Astrocyte of the spinal cord (primary cell): Measurements from ENCODE around the gene MUC13.

Source experiments
- DNase-seq: peaks from one replicate; pipeline ENCODE4 v3.0.0; 2011; ENCODE audit warnings: low read depth, low spot score
- H3K4me3 ChIP-seq: 2 replicates; pipeline ENCODE4 v1.5.1; 2011; ENCODE audit warnings: low read depth, mild to moderate bottlenecking, low read length, moderate library complexity
- CTCF ChIP-seq: IDR thresholded peaks from 2 replicates; pipeline ENCODE4 v1.5.1; 2012; ENCODE audit warnings: low read depth, mild to moderate bottlenecking, low read length, inconsistent platforms
- in situ Hi-C: cut with HindIII; loops from 2 replicates; pipeline ENCODE4 v1.10.0; 2017; ENCODE audit warnings: low sequenced_read_pairs

Gene MUC13

DNA sequence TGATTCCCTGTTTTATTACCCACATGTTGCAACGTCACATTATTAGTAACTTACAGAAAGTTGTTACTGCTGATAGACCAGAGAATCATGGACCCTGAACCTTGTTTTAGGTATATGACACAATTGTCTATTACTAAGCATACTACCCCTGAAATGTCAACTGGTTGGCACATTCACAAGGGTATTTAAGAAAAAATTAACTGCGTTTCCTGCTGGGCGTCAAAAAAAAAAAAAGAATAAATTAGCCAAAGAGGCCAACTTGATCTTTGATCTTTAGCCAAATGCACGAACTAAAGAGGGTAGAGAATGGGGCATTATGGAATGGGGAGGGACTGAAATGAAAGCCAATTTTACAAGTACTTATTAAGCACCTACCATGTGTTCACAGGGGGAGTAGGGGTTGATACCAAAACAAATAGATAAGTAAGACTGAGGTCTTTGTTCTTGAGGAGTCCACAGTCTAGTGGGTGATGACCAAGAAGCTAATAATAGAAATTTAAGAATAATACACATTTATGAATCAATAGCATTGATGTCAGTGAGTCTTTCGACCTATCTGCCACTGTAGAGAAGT, 17.8 kb upstream of the MUC13 start:
- no peak for TF ChIP-seq CTCF
- DNase-seq, result no peak
- in situ Hi-C loops, result no loop called here
- no peak overlapping the region for H3K4me3 ChIP-seq

- in situ Hi-C loops, result no loop called here
- peak; percentile 41 for DNase-seq
- no peak for TF ChIP-seq CTCF
- H3K4me3 ChIP-seq, result no peak overlapping the region
Observed at GRCh38 chr3:124951511-124952281, 17.1 kb upstream of the MUC13 start.

GRCh38 chr3:124950026-124950425, 15.5 kb upstream of the MUC13 start:
- TF ChIP-seq CTCF, result no peak
- in situ Hi-C loops, result no loop called here
- no peak overlapping the region for H3K4me3 ChIP-seq
- DNase-seq, result no peak

DNA sequence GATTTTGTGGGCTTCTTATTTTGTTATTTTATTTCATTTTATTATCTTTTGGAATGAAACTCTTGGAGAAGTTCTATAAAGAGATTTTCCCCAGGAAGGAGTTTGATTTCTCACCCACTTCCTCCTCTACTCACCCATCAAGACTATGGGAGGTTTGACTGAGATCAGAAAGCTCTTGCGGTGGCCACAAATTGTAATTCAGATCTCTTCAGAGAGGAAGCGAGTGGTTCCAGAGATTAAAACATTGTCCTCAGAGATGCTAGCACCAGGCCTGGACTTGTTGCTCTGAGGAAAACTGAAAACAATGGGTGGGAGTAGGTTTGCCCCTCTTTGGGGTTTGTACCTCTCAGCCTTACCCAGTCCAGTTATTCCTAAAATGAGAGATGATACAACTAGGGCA, 8.1 kb upstream of the MUC13 start:
- DNase-seq, result no peak
- no peak for TF ChIP-seq CTCF
- in situ Hi-C loops, result no loop called here

GRCh38 chr3:124941771-124942170, 7.2 kb upstream of the MUC13 start:
- in situ Hi-C loops, result no loop called here
- DNase-seq, result no peak
- no peak for TF ChIP-seq CTCF
- H3K4me3 ChIP-seq, result no peak overlapping the region

More for the DNA sequence above, 8.1 kb upstream of the MUC13 start:
- no peak overlapping the region for H3K4me3 ChIP-seq

DNA sequence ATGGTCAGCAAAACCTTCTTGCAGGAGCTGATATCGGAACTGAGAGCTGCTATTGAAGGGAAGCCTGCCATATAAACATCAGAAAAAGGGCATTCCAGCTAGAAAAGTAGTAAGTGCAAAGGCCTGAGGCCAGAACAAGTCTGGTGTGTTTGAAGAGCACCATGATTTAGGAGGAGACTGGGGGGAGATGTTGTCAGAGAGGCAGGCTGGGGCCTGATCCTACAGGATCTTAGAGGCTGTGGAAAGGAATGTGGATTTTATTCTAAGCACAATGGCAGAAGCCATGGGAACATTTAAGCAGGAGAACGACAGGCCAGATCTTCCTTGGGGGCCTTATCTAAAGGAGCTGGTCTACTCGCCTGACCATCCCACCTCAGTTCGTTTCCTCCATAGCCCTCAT, 5.1 kb upstream of the MUC13 start:
- DNase-seq, result no peak
- no peak for TF ChIP-seq CTCF
- in situ Hi-C loops, result no loop called here
- no peak overlapping the region for H3K4me3 ChIP-seq
